GM18502 (cell line): ENCODE measurements around the gene KDM3B.

ENCODE experiments used
- ATAC-seq: cut with Tn5 transposase; IDR thresholded peaks from one replicate; pipeline ENCODE4 v1.9.1; 2021; ENCODE audit warnings: mild to moderate bottlenecking; ENCODE audit not compliant: unreplicated experiment, poor library complexity

Gene KDM3B

DNA sequence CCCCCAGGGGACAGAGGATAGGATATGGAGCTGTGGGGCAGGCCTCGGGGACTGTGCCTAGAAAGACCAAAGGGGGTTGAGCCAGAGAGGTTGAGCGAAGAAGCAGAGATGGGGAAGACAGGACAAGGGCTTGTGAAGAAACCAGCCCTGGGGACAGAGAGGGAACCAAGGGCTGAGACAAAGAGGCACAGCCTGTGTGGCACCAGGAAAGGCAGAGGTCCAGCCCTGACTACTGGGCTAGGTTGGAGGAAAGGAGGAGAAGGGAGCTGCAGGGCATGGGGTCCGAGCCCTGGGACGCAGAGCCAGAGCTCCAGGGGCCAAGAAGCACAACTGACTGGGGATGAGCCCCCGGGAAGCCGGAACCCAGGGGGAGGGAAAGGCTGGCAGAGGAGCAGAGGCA is 95.6 kb downstream of the KDM3B start:
- ATAC-seq = no peak

GRCh38 chr5:138448481-138449398 is 96.3 kb downstream of the KDM3B start:
- ATAC-seq = no peak

GRCh38 chr5:138449501-138450239 is 97.2 kb downstream of the KDM3B start:
- ATAC-seq = peak; percentile 78

DNA sequence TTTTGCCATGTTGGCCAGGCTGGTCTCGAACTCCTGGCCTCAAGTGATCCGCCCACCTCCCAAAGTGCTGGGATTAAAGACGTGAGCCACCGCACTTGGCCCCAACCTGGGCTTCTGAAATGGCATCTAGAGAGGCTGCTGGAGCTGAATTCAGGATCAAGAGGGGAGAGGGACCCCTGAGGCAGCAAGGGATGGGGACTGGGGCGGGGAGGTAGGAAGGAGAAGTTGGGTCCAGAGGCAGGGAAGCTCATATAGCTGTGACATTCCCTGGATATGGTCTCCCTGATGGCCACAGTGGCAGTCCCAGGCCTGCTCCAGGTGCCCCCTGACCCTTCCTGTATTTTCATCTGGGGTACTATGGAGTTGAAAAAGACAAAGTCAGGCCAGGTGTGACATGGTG is 98.5 kb downstream of the KDM3B start:
- no peak for ATAC-seq

DNA sequence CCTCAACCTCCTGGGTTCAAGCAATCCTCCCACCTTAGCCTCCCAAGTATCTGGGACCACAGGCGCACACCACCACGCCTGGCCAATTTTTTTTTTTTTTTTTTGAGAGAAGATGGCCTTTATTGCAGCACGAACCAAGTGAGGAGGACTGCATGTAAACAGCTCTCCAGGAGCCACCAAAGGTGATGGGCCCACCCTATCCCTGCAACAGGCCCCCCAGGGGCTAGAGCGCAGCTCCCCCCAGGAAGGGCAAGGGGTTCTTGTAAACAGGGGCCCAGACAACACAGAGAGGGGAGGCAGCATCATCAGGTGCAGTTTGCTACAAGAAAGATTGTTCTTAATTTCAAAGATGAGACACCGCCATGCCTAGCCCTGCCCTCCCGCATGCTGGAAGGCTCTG is 100.2 kb downstream of the KDM3B start:
- no peak for ATAC-seq

DNA sequence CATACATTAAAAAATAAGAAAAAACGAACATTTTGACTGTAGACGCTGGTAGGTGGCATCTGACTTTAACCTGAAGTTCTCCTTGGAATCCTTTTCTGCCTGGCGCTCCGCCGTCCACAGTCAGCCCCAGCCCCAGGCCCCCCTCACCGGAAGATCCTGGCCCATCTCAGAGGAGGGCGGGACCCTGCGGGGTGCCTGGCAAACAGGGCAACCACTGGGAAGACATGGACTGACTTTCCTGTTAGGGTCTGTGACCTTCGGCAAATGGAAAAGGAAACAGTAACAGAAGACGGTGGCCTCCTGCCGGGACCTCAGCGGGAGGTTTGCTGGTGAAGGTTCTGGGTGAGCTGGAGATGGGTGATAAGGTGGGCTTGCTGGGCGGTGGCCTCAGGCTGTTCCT is 101.1 kb downstream of the KDM3B start:
- ATAC-seq = no peak

GRCh38 chr5:138454121-138454520 is 101.6 kb downstream of the KDM3B start:
- no peak for ATAC-seq

- ATAC-seq = no peak
Observed at GRCh38 chr5:138455232-138455930, 102.9 kb downstream of the KDM3B start.

DNA sequence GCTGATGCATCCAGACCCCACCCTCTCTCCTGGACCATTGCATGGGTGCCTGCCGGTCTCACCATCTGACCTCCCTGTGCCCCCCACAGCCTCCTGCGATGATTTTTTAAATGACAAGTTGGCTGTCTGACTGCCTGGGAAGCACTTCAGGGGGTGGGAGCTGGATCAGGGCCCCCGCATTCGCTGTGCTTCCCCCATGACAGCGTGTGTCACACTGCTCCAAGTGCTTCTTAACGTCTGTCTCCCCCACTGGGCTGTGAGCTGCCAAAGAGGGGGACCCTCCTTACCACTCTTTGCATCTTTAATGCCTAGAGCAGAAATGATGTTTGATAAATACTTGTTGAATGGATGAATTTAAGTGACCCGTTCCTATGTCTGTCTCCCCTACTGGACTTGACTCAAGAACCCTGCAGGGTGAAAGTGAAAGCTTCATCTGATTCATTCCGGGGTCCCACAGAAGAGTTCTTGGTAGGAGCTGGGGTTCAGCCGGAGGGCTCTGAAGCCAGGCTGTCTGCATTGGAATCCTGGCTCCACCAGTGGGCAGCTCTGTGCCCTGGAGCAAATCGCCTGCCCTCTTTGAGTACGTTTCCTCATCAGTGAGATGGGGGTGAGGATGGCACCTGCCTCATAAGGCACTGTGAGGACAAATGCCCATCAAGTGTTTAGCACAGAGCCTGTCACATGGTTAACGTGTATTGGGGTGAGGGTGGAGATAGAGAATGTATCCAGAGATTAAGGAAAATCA is 105.2 kb downstream of the KDM3B start:
- no peak for ATAC-seq

- ATAC-seq = no peak
Observed at GRCh38 chr5:138458384-138458783, 105.9 kb downstream of the KDM3B start.

DNA sequence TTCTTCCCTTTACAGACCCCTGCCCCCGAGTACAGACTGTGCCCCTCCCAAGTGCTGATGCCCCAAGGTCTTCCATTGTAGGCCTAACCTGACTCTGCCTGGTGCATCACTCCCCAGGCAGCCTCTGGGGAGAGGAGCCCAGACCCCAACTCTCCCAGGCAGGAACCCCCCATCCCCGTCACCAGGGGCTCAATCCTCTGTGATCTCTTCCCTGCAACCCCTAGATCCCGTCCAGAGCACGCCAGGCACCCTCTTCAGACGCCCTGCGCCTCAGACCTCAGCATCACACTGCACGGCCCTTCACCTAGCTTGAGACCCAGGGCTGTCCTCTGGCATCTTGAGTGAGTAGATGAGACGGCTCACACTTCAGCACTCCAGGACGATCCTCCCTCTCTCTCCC is 106.4 kb downstream of the KDM3B start:
- ATAC-seq = no peak

DNA sequence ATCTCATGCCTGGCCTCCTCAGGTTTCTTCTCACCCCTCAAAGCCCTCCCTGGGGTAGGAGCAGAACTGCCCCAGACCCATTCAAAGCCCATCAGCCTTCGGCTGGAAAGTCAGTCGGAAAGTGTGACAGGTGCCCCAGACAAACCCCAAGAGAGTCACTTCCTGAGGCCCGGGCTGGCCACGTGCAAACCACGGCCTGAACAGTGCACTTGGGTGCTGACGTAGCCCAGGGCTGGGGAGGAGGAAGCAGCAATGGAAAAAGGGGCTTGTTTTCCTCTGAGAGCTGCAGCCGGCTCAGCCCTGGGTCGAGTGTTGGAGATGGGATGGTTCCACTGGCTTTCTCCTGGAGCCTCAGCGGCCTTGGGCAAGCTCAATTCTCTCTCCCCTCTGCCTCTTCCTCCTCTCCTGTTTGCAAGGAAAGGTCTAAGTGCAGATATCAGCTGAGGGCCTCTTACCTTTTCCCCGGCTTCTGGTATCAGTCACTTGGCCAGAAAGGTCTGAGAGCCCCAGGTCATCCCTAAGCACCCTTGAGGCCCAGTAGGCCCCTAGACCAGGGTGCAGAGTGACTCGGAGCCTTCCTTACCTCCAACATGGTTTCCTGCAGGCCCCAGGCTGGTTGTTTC is 106.9 kb downstream of the KDM3B start:
- ATAC-seq = no peak

DNA sequence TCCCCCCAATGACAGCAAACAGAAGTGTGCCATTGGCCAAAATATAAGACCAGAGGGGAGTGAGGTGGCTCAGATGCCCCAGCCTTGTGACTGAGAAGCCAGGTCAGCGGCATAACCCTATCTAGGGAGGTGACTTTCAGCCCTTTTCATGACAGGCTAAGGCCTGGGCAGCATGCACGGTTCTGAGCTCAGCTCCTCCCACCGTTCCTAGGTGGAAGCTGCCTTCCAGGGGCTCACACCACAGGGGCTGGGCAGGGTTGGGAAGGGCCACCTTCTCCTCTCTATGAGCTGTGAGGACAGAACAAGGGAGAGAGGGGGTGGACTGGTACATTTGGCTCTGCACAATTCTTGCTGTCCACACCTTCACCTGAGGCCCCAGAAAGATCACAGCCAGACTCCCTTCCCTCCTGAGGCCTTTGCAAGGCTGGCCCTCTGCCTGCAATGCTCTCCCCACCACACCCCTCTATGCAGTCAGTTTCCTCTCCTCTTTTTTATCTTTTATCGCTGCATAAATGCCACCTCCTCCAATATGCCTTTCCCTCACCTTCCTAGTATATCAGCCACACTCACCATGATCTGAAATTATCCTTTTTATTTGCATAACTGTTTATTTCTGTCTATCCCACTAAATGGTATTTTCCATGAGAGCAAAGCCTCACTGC is 107.7 kb downstream of the KDM3B start:
- ATAC-seq = no peak

- ATAC-seq = no peak
Observed at GRCh38 chr5:138461343-138462125, 109.0 kb downstream of the KDM3B start.

- no peak for ATAC-seq
Observed at GRCh38 chr5:138463419-138464007, 111.0 kb downstream of the KDM3B start.

GRCh38 chr5:138464008-138464387 is 111.5 kb downstream of the KDM3B start:
- peak; percentile 55 for ATAC-seq

DNA sequence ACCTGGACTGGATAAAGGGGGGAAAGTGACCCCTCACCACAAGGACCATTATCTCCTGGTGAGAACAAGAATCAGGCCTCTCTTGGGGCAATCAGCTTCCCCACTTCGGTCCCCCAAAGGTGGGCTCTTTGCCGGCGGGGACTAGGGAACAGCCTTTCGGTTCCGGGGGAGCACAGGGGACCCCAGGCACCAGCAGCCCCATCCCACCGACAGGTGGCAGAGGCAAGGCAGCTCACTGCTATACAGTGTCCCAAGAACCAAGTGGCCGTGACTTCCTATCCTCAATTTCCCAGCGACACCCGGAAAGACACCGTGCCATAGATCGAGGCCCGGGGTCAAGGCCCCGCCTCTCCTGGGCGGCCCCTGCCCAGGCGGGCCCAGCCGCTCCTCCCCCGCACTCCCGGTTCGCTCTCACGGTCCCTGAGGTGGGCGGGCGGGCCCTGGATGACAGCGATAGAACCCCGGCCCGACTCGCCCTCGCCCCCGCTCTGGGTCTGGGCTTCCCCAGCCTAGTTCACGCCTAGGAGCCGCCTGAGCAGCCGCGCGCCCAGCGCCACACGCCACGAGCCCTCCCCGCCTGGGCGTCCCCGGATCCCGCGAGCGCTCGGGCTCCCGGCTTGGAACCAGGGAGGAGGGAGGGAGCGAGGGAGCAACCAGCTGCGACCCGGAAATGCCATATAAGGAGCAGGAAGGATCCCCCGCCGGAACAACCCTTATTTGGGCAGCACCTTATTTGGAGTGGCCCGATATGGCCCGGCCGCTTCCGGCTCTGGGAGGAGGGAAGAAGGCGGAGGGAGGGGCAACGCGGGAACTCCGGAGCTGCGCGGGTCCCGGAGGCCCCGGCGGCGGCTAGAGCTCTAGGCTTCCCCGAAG is 112.1 kb downstream of the KDM3B start:
- ATAC-seq = peak; percentile 77
